ENCODE data around the gene BIN1.
A peak's percentile ranks its signal among the peaks of the same experiment; 100 is the strongest.

The BIN1 gene, protein sequence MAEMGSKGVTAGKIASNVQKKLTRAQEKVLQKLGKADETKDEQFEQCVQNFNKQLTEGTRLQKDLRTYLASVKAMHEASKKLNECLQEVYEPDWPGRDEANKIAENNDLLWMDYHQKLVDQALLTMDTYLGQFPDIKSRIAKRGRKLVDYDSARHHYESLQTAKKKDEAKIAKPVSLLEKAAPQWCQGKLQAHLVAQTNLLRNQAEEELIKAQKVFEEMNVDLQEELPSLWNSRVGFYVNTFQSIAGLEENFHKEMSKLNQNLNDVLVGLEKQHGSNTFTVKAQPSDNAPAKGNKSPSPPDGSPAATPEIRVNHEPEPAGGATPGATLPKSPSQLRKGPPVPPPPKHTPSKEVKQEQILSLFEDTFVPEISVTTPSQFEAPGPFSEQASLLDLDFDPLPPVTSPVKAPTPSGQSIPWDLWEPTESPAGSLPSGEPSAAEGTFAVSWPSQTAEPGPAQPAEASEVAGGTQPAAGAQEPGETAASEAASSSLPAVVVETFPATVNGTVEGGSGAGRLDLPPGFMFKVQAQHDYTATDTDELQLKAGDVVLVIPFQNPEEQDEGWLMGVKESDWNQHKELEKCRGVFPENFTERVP

DNA sequence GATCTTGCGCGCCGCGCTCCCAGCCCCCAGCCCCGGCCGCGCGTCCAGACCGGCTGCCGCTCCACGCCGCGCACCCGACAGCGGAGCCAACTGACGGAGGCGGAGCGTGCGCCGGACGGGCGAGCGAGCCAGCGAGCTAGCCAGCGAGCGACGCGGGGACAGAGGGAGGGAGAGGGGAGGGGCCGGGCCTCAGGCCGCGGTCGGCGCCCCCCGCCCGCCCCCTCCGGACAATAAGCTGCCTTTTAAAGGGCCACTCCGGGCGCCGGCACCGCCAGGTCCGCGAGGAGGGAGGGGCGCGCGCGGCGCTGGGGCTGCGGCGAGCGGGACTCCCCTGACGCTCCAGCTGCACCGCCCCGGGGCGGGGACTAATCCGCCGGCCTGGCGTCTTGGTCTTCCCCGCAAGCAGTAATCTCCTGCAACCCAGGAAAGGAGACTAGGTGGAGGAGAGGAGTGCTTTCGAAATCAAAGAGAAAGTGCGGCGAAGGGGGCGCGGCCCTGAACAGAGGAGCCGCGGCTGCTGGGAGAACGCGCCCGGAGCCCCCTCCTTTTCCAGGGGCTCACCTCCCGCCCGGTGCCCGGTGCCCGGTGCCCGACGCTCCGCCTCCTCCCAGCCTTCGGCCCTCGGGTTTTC lies at the start of gene BIN1:
BIN1 (minus strand) TSS at position 164 of the 631 bp plus-strand sequence. CDS start 211 bp downstream, outside the sequence.
- peak; percentile 76 for DNase-seq (ENCODE audit: extremely low spot score, insufficient read length, low read depth)
- peak; percentile 85 for FAIRE-seq

DNA sequence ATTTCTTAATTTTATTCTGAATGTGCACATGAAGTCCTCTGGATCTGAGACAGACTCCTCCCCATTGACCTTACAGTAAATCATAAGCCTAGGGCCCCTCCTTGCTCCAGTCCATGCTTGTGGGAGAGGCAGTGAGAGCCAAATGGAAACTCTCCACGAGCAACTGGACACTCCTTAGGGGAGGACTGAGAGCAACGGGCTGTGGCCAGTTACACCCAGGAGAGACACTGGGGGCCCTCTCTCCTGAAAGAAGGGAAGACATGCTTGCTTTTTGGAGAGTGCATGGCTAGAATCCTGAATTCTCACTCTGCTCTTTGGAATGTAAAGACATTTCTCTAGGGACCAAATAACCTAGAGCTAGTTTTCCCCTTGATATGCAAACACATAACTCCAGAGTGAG lies 49.0 kb upstream of the BIN1 start:
- FAIRE-seq: no peak
- DNase-seq (ENCODE audit: extremely low spot score, insufficient read length, low read depth): no peak

DNA sequence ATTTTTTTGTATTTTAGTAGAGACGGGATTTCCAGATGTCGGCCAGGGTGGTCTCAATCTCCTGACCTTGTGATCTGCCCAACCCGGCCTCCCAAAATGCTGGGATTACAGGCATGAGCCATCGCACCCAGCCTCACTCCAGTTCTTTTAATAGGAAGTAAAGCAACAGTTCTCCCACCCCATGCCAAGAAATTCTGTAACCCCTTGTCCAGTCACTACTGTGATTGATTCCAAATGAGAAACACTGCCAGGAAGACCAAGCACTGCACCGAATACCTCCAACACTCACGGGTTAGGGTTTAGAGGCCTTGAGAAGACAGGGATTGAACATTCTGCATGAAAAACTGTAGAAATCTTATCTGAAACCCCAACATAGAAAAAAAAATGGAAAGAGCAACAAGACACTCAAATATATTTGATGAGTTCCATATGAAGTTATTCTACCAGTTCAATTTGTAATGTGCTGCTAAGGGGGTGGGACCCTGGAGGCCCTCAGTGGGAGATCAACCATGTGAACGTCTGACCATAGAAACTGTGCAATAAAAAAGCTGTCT lies 48.2 kb upstream of the BIN1 start:
- FAIRE-seq: no peak
- no peak for DNase-seq (ENCODE audit: extremely low spot score, insufficient read length, low read depth)

DNA sequence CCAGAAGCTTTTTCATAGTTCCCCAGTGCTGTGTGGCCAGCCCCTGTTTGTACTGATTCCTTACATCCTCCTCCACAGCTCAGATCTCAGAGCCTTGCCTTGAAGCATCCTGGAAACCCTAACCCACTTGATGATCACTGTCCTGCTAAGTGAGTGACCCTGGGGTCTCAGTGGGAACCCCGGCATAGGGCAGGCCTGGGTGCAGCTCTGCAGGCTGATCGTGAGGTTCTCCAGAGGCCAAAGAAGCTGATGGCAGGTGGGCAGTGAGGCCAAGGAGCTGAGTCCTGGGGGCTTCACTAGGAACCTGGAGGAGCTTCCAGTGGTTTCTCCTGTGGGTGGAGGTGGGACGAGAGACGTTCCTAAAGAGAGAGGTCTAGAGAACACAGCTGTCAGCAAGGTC lies 47.4 kb upstream of the BIN1 start:
- DNase-seq (ENCODE audit: extremely low spot score, insufficient read length, low read depth) (no peak), FAIRE-seq (no peak)

DNA sequence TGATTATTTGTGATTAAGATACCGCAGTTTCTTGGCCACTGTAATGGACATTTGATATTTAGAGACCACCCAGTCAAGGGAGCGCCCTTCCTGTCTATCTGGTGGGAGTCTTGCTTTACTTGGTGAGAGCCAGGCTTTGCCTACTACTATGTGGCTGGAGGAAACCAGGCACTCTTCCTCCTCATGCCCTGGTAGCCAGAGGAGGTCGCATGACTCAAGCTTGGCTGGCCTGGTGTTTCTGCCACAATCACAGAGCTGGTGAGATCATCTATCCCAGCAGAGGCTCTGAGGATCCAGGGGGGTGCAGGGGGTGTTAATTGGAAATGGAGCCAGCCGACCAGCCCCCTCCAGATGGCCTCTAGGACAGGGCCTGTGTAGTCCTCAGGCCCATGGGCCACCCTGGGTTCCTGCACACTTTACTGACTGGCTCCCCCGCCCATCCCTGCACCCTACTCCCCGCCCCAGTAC lies 46.8 kb upstream of the BIN1 start:
- FAIRE-seq (no peak), DNase-seq (ENCODE audit: extremely low spot score, insufficient read length, low read depth) (no peak)

DNA sequence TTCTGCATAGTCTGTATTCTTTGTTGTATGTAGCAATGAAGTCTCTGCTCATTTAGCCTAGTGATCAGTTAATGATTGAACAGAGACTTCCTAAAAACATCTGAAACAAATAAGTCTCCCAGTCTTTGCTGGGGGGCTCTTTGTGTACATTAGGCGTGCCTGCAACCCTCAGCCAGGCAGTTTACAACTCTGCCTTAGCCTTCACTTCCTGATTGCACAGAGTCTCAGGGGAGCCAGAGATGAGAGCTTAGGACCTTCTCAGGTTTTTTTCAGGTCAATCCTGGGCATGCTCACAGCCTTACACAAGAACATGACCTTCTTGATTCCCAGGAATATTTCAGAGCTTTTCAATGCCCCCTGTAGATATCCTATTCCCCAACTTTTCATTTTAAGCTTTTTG lies 44.0 kb upstream of the BIN1 start:
- FAIRE-seq: no peak

DNA sequence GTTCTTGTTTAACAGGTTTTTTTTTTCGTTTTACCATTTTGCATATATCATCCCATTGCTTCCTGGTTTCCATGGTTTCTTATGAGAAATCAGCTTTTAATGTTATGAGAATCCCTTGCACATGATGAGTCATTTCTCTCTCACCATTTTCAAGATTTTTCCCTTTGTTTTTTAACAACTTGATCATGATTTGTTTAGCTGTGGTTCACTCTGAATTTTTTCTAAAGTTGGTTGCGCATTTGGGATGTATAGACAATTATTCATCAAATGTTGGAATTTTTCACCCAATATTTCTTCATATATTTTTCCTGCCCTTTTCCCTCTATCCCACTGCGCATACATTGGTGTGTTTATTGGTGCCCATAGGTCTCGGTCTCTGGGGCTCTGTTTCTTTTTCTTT lies 42.4 kb upstream of the BIN1 start:
- FAIRE-seq: no peak
- DNase-seq (ENCODE audit: extremely low spot score, insufficient read length, low read depth): no peak

More for the DNA sequence above, 44.0 kb upstream of the BIN1 start:
- DNase-seq (ENCODE audit: extremely low spot score, insufficient read length, low read depth): no peak

DNA sequence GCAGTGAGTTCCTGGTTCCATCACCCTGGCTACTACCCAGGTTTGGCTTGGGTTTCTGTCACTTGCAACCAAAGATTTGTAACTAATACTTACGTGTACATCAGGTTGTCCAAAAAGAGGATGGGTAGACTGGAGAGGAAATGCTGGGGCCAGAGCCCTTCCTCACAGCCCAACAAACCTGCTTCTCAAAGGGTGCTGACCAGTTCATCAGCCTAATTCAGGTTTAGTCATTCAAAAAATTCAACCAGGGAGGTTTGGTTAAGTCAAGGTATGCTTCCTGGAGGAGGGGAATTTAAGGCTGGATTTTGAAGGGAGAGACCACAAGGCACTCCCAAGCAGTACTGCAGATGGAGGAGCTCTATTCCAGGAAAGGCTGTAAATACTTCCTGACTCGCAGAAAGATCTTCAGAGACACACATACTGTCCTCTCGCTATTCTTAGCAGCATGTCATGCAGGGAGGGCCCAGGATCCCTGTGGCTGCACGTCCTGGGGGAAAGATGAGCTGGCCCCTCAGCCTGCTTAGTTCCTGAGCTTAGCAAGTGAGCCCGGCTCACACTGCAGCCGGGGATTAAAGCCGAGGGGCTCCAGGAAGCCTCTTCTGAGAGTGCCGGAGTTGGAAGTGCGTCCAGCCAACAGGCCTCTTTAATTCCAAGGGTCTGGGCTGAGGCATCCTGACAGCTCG lies 40.0 kb upstream of the BIN1 start:
- FAIRE-seq (no peak), DNase-seq (ENCODE audit: extremely low spot score, insufficient read length, low read depth) (no peak)

DNA sequence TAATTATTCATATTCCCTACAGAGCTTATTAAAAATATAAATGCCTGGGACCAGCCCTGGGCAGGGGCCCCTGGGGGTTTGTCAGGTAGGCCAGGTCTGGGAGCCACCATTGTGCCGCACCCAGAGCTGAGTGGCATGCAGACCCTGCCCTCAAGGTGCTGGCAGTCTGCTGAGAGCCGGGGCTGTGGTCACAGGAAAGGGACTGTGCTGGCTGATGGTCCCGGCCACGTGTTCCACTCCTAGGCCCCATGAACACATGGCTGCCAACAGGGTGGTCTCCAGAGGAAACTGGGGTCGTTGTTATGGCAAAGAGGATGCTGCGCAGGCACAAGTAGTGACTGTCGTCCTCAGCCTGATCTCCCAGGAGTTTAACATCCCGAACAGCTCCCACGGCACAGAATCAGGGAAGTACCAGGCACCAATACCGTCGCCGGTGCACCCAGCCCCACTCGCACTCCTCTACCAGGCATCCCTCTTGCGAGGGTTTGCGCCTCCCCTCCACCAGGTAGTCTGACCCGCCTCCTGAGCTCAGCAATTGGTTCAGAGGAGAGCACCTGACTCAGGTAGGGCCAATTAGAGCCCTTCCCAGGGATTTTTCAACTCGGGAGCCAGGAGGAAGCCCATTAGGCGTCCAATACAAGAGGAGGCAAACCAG lies 39.2 kb upstream of the BIN1 start:
- no peak for FAIRE-seq

DNA sequence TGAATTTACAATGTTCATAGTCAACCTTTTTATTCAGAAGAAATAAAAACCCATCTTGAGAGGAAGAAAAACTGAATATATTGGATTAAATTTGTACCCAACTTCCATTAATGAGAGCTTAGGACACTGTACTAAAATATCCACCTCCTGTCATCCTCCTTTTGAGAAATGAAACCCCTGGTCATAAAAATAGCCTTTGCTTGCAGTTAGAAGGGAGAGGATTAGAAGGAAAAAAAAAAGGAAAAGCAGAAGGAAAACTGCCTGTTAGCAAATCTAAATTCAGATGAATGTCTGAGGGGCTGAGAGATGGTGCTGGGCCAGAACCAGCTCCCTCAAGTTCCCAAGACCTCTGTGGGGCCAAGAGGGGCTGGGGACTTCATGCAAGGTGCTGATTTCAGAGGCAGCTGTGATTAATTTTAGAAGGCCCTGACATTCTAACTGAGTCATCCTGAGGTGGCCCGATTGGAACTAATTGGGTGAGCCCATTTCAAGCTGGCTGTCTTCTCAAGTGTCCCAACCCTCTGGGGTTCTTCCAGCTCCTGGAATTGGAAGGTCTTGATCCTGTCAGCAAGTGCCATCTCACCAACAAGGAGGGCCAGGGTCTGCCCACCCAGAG lies 38.4 kb upstream of the BIN1 start:
- FAIRE-seq (no peak), DNase-seq (ENCODE audit: extremely low spot score, insufficient read length, low read depth) (no peak)

More for the DNA sequence above, 39.2 kb upstream of the BIN1 start:
- DNase-seq (ENCODE audit: extremely low spot score, insufficient read length, low read depth): no peak

DNA sequence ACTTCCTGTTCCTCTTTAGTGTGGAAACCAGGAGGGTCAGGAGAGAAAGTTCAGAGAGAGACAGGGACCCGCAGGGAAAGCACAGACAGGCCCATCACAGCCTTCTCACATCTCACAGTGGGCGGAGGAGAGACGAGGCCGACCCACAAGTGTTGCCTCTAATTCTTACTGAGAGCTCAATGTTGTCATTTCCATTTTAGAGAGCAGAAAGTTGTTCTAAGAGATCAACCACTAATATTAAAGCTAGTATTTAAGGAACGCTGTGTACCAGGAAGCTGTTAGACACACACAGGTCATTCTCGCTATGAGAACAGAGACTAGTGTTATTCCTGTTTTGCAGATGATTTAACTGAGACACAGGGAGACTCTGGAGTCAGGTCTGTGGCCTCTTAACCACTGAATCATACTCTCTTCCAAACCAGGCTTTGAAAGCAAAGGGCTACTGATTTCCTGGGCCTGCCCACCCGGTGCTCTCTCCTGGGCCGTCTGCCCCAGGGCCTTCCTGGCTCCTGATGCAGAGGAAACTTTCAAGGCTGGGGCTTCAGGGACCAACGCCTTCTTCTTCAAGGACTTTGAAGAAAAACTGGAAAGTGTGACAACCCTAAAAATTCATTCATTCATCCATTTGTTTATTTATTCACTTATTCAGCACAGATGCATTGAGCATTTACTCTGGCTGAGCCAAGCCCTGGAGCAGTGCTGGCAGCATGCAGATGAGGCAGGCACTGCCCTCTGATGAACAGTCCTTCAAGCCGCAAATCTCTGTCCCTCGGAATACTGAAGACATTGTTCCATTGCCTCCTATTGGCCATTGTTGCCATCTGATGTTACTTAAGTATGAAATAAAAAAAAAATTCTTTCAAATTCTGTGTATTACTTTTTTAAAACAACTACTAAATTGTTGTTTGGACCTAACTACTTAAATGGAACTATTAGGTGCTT lies 37.2 kb upstream of the BIN1 start:
- FAIRE-seq (no peak), DNase-seq (ENCODE audit: extremely low spot score, insufficient read length, low read depth) (no peak)

DNA sequence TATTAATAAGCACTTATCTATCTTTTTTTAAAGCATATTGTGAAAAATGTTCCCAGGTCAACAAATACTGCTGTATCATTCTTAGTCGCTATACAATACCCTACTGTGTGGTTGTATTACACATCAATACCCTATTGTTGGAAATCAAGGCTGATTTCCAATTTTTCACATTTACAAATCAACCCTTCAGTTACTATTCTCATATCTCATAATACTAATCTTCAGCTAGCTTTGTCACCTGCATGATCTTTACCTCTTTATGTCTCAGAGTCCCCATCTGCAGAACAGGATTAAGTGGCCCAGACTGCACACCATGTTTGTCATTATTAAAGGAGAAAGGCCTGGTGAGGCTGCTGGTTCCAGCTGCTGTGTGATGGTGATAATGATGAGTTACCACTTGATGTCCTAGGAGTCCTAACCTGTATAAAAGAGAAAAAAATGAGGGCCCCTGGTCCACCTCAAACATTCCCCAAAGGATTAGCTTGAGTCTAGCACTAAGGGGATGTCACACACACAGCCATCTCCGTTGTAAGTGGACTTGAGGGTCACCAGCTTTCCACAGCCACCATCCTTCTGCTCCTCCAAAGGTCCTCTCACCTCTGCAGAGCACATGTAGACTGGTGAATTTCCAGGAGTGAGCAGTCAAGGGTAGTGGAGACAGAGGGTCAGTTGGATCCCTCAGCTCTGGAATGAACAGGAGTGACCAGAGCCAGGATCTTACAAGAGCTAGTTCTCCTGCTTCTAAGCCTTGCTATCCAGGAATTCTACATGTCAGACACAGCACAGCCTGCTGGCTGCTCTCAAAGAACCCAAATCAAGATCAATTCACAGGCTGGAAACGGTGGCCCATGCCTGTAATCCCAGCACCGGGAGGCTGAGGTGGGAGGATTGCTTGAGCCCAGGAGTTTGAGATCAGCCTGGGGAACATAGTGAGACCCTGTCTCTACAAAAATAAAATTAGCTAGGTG lies 36.0 kb upstream of the BIN1 start:
- DNase-seq (ENCODE audit: extremely low spot score, insufficient read length, low read depth) (no peak), FAIRE-seq (no peak)

DNA sequence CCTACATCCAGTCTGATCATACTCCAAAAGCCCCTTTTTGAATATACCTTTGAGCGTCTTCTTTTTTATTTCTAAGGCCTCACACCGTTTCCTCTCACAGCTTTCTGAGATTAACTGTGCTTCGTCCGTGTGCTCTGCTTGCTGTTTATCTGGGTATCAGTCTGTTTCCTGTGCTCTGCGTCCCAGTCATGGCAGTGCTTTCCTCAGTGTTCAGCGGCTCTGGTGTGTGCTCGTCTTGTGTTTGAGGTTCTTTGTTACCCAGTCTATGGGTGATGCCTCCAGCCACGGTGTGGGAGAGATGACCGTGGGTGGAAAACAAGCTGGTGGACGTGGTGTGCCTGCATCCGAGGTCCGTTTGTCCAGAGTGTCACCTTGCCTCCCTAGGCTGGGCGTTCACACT lies 33.6 kb upstream of the BIN1 start:
- DNase-seq (ENCODE audit: extremely low spot score, insufficient read length, low read depth) (no peak), FAIRE-seq (no peak)

DNA sequence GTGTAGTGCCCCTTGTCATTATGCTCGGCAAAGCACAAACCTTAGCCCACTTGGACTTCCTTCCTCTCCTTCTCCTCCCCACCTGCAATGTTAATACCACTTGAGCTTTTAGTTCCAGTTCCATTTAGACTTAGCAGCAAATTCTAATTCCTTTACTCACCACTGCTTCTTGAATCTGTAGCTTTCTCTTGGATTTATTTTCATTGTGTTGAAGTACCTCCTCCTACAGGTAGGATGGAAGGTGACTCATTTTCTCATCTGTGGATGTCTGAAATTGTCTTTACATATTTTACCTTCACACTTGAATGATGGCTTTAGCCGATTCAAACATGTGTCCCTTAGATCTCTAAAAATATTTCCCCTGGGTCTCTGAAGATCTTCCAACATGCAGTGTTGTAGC lies 32.8 kb upstream of the BIN1 start:
- DNase-seq (ENCODE audit: extremely low spot score, insufficient read length, low read depth) (no peak), FAIRE-seq (no peak)

DNA sequence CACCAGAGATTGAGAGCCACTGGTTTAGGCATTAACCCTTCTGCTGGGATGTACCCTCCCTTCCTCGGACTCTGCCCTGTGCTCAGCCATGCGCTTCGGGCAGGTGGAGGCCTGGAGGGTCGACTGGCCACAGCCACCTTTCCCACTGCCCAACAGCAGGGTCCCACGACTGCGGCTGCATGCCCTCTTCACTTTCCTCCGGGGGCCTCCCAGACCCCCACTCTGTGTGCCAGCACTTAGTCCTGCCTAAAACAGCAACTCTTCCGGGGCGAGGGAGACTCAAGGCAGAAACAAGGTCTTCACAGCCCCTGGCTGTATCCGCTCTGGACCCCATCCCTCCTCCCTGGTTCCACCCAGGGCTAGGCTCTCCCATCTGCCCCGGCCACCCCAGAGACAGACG lies 31.3 kb upstream of the BIN1 start:
- FAIRE-seq (no peak), DNase-seq (ENCODE audit: extremely low spot score, insufficient read length, low read depth) (no peak)

DNA sequence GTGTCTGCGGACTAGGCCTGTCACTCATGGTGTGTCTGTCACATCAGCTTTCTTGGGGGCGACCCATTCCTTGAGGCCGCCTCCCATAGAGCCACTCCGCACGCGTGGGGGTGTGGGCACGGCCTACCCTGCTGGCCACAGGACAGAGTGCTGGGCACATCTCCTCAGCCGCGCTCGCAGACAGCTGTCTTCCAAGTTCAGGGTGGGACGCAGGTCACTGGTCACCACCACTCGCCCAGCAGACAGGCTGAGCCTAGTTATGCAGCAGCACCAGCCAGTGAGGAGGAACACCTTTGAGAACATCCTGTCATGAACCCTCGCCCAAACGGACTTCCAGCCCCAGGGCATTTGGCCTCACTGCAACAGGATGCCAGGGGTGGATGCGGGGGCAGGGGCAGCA lies 30.8 kb upstream of the BIN1 start:
- FAIRE-seq: no peak
- DNase-seq (ENCODE audit: extremely low spot score, insufficient read length, low read depth): no peak

DNA sequence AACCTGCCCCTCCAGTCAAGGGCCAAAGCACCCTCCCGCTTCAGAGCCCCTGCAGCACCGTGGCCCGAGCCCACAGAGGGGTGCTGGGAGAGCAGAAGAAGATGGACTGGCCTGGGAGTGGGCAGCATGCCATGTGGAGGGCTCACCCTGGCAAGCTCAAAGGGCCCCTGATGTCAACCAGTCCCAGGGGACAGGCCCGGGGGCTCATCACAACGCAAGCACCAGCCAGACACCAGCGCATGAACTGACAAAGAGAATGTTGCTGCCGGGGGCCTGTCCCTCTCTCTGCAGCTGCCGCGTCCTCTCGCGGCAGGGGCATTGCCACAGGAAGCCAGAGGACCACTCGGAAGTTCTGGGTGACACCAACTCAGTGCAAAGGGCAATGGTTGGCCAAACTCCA lies 30.3 kb upstream of the BIN1 start:
- no peak for DNase-seq (ENCODE audit: extremely low spot score, insufficient read length, low read depth)
- no peak for FAIRE-seq

All from GM18507 (cell line).